HG03103 (cell line): ENCODE measurements around the gene GM2A.
A peak's percentile ranks its signal among the peaks of the same experiment; 100 is the strongest.
"Not testable (repeated sequence)": the region's sequence is repeated elsewhere in the genome, so short reads cannot be mapped to it uniquely, and the experiment has no call there.

ENCODE experiments used
- ATAC-seq: cut with Tn5 transposase; IDR thresholded peaks from one replicate; pipeline ENCODE4 v1.9.1; 2021; ENCODE audit warnings: low read depth; ENCODE audit not compliant: unreplicated experiment

GM2A gene

DNA sequence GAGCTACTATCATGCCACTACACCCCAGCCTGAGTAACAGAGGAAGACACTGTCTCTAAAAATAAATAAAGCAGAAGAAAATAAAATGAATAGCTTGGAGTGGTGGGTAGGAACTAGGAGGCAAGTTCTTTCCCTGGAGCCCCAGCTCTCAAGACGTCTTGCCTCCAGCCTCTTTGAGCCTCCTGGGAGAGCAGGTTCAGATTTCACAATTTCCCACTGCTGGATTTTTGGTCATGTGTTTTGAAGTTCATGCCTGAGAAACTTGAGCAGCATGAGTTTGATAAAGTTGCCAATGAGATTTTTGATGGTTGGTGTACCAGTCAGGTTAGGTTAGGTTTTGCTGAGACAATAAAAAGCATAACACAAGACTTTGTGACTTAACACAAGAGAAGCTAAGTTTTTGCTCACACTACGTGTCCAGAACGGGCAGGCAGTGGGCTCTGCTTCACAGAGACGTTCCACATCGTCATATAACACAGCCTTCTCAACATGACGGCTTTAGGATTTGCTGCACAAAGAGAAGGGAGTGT, 25.0 kb upstream of the GM2A start:
- ATAC-seq, result no peak

DNA sequence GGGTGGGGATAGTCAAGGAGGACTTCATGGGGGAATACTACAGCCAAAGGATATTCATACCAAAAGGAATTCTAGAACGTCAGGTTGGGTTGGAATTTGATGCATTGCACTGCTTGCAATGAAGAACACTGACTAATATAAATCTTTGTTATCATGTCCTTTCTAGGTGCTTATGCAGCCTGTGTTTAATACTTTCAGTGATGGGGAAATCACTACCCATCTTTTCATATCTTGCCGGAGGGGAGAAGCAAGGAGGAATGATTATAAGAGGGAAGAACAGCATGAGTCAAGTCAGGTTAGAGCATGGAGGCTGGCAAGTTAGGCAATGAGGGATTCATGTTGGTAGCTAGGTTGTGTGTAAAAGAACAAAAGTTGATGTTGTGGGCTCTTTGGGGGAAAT, 24.0 kb upstream of the GM2A start:
- no peak for ATAC-seq

DNA sequence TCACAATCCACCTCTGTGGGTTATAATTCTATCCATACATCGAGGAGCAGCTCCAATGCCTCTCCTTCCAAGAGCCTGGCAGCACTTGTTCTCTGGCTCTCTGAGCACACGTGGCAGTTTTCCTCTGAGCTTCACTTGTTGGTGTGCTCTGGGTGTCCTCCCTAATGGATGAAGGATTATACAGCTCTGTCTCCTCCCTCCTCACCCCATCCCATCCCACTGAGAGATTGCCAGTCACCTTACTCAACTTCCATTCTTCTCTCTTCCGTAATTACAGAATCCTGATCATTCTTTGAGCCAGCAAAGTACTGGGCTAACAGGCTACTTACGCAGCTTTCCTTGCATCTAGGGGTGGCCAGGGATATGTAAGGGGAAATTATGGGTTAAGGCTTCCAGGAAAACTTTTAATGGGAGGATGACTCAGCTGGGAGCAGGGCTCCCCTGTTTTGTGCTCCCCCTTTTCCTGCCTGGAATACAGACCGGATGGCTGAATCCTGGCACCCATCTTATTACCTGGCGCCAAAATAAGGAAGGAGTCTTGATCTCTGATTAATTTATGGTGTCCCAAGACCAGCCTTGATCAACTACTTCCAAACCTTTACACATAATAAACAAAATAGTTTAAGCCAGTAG, 22.8 kb upstream of the GM2A start:
- ATAC-seq, result no peak

DNA sequence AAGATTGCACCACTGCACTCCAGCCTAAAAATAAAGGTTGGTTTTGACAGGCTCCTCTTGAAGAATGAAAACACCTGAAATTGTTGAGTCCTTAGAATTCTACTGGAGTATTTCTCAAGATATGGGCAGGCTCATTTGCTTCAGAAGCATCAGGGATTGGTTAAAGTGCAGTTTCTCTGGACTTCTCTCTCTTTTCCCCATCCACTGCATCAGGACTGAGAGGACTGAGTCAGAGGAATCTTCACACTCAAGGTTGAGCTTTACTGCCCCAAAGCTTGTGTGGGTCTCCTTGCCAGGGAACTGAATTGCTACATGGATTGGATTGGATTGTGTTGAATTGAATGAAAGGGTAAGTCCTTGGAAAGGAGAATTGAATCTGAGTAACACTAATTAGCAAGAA, 21.6 kb upstream of the GM2A start:
- ATAC-seq, result no peak

DNA sequence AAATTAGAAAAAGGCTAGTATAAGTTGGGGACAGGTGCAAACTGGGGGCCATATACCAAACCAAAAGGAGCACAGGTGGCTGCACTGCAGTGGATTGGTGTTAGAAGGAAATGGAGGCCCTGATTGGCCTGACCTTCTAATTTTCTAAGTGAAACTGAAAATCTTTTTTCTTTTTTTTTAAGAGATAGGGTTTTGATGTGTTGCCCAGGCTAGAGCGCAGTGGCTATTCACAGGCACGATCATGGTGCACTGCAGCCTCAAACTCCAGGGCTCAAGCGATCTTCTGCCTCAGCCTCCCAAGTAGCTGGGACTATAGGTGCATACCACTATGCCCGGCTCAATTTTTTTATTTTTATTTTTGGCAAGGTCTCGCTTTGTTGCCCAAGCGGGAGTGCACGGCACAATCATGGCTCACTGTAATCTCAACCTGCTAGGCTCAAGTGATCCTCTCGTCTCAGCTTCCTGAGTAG, 19.3 kb upstream of the GM2A start:
- peak; percentile 44 for ATAC-seq

DNA sequence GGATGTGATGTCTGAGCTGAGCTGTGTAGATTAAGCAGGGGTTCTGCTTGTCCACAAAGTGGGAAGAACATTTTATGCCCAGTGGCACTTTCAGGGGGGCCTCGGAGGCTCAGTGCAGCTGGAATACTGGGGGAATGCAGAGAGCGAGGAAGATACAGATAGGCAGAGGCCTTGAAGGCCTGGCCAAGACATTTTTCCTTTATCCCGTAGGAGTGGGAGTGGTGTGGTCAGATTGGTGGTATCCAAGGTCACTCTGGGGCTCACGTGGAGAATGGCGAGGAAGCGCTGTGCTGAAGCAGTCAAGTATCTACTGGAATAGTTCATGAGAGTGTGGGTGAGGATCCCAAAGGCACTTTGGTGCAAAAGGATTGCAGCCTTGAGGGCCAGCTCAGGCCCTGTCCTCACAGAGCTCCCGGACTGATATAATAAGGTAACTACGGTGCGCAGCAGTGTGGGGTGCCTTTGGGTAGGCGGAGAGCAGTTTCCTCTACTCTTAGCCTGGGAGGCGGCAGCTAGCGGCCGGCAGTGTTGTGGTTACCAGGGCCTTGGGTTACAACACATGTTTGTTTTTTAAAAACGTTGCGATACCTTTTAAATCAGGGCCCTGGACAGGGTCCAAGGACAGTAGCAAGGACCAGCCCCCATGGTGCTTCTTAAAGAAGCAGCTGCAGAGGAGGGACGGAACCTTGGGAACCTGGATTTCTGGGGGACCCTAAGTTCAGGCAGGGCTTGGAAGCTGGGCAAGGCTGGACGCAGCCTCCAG, 18.3 kb upstream of the GM2A start:
- ATAC-seq, result peak; percentile 63

DNA sequence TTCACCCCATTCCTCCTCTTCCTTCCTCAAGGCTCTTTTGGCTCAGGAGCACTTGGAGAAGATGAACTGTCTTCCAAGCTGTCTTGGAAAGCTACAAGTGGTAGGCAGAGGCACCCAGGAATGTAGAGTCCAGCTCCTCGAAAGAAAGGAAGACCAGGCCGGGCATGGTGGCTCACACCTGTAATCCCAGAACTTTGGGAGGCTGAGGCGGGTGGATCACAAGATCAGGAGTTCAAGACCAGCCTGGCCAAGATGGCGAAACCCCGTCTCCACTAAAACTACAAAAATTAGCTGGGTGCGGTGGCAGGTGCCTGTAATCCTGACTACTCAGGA, 17.8 kb upstream of the GM2A start:
- not testable (repeated sequence) for ATAC-seq

DNA sequence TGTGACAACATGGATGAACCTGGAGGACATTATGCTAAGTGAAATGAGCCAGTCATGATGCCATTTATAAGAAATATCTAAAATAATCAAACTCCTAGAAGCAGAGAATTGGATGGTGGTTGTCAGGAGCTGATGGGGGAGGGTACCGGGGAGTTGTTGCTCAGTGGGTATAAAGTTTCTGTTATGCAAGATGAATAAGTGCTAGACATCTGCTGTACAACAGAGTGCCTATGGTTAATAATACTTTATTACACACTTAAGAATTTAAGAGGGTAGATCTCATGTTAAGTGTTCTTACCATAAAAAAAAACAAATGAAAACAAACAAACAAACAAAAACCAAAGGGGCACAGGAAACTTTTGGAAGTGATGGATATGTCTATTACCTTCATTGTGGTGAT, 16.1 kb upstream of the GM2A start:
- no peak for ATAC-seq

DNA sequence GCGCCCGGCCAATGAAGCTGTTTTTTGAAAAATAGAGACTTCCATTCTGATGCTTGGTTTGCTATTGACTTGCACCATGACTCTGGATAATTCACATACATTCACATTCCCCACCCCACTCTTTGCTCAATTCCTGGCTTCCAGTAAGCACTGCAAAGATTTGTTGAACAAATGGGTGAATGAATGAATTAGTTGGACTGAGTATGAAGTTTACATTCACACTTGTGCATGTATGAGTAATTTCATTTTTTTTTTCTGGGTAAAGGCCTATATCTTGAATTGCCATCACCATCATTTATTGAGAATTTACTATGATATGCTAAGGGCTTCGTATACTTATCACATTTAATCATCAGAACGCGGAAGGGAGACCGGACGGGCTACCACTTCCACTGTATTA, 15.3 kb upstream of the GM2A start:
- no peak for ATAC-seq

DNA sequence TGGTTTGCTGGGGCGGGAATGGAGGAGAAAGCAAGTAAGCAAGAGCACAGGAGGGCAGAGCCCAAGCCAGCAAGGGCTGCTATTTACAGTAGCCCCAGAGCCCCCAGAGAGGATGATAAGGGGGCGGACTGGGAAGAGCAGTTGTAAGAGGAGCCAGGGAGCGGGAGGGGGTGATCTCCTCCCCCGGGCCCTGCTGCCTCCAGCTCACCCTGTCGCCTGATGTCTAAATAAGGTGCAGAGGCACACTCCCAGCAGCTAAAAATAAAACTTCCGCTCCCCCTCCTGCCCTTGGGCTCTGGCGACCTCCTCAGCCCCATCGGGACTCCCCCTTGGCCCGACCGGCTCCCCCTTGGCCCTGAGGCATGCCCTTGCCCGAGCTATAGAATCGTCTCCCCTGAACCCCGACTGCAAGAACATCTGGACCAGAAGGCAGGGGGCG, 14.7 kb upstream of the GM2A start:
- peak; percentile 37 for ATAC-seq

DNA sequence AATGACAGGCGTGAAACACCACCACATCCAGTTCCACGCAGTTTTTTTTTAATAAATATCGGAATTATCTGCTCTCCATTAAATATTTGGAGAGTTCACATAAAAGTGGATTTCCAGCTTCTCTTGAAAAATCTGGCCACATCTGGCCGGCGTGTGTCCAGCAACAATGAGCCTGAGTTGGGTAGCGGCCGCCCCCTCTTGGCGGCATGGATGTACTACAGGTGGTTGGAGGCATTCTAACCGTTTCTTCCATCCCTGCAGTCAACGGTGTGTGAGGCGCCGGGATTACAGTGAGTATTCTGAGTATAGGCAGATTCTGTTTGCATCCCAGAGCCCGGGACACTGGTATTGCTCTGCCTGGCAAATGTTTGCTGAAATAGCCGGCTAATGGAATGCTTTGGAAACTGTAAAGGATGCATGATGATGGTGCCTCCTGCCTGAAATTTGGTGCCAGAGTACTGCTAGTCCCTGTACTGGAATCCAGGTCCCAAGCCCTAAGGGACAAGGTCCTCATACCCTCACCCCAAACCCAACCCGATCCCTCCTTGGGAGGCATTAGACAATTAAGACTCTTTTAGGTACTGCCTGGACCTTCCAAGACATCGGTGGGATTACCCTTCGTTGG, 13.6 kb upstream of the GM2A start:
- no peak for ATAC-seq

DNA sequence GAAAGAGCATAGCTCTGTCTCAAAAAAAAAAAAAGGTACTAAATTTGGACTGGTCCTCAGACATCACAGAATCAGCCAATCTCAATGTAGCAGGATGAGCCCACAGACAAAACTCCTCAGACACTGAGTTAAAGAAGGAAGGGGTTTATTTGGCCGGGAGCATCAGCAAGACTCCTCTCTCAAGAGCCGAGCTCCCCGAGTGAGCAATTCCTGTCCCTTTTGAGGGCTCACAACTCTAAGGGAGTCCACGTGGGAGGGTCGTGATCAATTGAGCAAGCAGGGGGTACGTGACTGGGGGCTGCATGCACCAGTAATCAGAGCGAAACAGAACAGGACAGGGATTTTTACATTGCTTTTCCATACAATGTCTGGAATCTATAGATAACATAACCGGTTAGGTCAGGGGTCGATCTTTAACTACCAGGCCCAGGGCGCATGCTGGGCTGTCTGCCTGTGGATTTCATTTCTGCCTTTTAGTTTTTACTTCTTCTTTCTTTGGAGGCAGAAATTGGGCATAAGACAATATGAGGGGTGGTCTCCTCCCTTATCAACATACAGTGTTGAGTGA, 12.6 kb upstream of the GM2A start:
- not testable (repeated sequence) for ATAC-seq

DNA sequence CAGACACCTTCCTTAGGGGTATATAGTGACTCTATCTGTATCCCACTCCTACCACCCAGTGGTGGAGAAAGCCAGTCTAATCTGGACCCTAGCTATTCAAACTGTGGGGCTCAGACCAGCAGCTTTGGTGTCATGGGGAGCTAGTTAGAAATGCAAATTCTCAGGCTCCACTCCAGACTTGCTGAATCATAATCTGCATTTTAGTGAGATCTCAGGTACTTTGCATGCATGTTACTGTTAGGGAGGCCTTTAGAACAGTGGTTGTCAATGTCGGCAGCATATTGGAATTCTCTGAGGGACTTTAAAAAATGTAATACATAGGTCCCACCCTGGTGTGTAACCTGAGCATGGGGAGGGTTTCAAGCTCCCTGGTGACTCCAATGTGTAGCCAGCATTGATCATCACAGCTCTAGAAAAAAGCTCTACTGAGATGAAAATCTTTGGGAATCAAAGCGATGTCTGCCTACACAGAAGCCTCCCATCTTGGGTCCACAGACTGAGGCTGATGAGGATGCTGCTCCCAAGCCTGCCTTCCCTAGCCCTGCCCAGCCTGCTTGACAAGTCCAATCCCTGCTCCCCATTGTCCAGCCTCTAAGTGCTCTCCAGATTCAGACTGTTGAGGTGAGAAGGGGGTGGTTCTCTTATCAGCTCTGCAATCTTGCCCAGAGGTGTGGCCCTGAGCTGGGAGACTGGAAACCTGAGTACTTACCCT, 11.9 kb upstream of the GM2A start:
- peak; percentile 33 for ATAC-seq

DNA sequence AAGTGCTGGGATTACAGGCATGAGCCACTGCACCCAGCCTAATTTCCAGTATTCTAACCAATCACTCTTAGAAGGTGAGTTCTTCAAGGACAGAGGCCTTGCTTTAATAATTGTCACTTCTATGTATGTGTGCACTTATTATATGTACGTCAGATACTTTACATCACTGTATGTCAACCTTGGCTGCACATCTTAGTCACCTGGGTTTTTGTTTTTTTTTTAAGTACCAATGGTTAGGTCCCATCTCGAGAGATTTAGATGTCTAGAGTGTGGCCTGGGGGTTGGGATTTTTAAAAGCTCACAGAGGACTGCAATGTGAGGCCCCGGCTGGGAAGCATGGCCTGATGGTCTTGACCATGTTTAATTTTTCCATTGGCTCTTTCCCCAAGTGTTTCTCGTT, 9.9 kb upstream of the GM2A start:
- ATAC-seq, result no peak

DNA sequence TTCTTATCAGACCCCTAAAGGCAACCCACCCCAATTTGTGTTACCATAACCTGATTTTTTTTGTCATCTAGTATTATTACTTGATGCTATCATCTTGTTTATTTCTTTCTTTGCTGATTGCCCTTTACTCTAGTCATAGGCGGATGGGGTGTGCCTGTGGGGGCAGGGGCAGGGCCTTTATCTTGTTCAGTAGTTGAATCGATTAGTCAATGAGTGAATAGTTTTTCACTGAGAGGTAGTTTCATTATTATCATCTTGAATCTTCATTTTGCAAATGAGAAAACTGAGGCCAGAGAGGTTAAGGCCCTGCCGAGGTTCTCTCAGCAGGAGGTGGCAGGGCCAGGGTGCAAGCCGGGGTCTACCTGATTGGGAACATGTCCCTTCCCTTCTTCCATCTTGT, 9.4 kb upstream of the GM2A start:
- no peak for ATAC-seq

DNA sequence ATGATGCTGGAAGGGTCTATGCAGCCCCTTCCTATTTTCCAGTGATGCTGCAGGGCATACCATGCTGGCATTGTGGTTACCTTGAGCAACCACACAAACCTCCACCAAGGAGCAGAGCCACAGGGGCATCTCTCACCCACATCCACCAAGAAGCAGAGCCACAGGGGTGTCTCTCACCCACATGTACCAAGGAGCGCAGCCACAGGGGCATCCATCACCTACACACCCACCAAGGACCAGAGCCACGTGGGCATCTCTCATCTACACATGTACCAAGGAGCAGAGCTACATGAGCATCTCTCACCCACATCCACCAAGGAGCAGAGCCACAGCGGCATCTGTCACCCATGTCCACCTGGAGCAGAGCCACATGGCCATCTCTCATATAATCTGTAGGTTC, 8.8 kb upstream of the GM2A start:
- no peak for ATAC-seq

DNA sequence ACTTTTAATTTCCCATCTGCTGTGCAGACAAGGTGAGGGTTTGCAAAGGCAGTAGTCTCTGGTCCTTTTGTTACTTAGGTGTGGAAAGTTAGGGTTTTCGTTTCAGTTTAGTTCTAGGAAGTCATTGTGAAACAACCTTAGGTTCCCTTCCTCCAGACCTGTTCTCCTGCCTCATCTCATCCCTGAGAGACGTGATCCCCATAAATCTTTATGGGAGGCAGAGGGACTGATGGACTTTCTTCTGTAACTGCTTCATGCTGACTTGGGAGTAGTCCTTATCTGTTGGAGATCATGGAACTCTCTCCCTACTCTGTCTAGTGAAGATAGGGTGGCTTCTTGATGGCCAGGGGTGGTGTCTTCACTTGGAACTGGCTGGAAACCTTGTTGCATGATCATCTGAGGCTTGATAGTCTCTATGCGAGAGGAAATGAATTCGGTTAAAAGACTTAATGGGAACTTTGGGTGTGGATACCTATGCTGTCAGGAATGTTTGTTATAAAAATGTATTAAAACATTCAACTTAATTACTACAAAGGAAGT, 7.2 kb upstream of the GM2A start:
- no peak for ATAC-seq

DNA sequence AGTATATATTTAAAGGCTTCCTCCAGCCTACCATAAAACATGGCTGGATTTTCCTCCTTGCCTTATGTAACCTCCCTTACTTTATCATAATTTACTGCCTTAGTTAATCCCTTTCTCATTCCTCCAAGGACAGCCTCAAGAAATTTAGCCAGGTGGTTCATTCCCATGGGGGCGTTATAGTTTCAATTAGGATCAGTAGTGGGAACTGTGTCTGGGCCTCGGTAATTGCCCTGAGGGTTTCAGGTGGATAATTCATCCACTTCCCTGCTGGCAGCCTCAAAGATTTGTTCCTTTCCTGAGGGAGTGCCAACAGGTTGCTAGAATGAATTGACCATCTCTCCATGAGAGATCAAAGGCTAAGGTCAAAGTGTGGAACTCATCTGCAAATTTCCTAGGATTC, 4.3 kb upstream of the GM2A start:
- ATAC-seq, result no peak

DNA sequence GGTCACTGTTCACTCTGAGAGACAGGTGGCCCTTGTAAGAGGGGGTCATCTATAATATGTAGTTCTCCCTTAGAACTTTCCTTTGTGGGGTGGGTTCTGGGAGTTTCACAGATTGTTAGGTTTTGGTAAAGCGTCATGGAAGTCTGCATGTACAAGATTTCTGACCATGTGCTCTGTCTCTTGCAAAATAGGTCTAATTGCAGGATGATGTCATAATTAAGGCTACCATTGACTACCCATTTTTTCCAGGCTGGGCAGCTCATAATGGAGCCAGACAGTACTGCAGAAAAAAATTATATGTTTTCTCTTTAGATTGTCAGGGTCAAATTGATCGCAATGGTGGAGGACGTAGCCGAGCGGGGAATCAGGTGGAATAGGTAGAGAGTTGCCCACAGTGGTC, 3.7 kb upstream of the GM2A start:
- ATAC-seq, result no peak

DNA sequence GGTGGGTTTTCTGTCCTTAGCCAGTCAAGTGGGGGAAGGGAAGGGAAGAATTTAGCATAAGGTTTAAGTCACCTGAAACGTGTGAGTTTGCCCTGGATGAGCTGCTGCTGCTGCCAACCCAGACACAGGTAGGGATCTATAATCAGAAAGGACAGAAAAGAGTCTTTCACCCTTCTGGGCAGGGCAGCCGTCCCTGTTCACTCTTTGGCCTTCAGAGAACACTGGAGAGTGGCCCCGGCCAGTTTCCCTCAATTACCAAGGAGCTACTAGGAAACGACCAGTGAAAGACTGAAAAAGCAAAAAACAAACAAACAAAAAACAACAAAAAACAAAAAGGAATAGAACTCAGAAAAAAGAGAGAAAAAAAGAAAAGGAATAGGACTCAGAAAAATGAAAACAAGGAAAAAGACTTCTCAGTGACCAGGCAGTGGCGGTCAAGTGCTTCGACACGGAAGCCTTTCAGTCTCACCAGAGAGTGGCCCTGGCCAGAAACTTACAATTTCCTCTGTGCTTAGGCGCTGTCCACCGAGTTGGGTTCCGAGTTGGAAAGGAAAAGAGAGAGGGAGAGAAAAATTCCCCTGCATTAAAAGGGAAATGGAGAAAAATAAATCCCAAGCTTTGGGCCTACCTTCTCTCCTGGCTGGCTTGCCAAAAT, 2.5 kb upstream of the GM2A start:
- ATAC-seq, result no peak
